Activated naive CD8-positive, alpha-beta T cell treated with anti-CD3 and anti-CD28 coated beads, Interleukin-2, amount 50 U/mL, for 24 hours (primary cell): Measurements from ENCODE around the gene PLEKHG4B.

Experiments used
- ATAC-seq: fragments of 150-1000 bp; cut with Tn5 transposase; one replicate; pipeline ENCODE4 v1.10.0; 2021
- DNase-seq: peaks from one replicate; pipeline ENCODE4 v3.0.0; 2021
- H3K27ac Mint-ChIP-seq: one replicate; pipeline ENCODE4 v1.8.0; 2021; ENCODE audit warnings: mild to moderate bottlenecking, mixed read lengths
- H3K27me3 Mint-ChIP-seq: one replicate; pipeline ENCODE4 v1.8.0; 2021; ENCODE audit warnings: mixed read lengths
- H3K36me3 Mint-ChIP-seq: one replicate; pipeline ENCODE4 v1.8.0; 2021; ENCODE audit warnings: low read depth, mixed read lengths
- H3K4me1 Mint-ChIP-seq: one replicate; pipeline ENCODE4 v1.8.0; 2021; ENCODE audit warnings: mixed read lengths
- H3K4me3 Mint-ChIP-seq: one replicate; pipeline ENCODE4 v1.8.0; 2021; ENCODE audit warnings: mild to moderate bottlenecking, moderate library complexity, mixed read lengths
- H3K9me3 Mint-ChIP-seq: one replicate; pipeline ENCODE4 v1.8.0; 2021; ENCODE audit warnings: mixed read lengths

Gene PLEKHG4B

DNA sequence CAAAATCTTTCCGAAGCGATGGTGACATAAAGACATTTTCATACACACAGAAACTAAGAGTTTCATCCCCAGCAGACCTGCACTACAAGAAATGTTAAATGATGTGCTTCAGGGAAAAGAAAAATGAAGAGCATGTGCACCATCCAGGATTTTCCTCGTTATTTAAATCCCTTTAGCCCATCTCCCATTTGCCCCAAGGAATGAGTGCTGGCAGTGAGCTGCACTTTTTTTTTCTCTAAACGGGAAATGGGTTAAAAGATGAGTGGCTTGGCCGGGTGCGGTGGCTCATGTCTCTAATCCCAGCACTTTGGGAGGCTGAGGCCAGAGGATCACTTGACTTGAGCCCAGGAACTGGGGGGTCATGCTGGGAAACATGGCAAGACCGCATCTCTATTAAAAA lies 92.5 kb downstream of the PLEKHG4B start:
- Mint-ChIP-seq H3K27me3 (peaks cover 7% of the 10 kb centered on the region), H3K4me1 (peaks cover 5% of the 10 kb centered on the region)

DNA sequence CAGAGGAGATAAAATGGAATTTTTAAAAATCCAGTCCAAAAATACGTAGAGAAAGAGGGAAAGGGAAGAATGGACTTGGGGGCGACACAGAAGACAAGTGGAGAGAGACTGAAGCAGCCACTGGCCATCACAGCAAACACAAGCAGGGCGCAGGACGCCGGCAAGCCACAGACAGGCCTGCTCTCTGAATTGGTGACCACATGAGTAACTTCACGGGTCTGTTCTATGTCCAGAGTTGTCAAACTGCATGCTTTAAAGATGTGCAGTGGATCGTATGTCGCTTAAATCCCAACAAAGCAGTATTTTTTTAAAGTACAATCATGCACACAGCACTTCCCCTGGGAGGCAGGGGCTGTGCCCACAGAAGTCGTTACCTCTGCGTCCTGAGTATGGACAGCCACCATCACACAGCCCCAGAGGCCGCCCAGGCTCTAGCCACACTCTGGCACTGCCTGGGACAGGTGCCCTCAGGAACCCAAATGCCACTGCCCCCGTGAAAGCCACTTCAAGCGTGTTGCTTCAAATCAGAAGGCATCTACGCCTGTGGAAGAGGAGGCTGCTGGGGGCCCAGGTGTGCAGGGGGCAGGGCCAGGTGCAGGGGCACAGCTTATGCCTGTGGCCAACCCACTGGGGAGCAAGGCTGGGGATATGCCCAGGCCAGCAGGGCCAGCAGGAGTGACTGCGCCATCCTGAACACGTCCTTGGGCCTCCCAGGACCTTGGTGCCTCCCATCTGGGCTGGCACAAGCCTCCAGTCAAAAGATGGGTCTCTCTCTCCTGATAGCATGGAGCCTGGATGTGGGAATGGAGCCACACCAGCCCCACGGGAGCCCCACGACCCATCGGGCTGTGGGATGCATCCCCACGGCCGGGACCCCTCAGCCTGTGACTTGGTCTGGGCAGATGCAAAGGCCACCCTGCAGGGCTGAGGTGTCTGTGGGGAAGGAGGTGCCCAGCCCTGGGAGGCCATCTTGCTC lies 93.4 kb downstream of the PLEKHG4B start:
- ATAC-seq = no peak
- no peak overlapping the region for H3K27ac Mint-ChIP-seq
- H3K4me1 Mint-ChIP-seq = peaks cover 9% of the 10 kb centered on the region
- no peaks in the 10 kb centered on the region for H3K36me3 Mint-ChIP-seq
- H3K27me3 Mint-ChIP-seq = peaks cover 7% of the 10 kb centered on the region
- DNase-seq = no peak
- H3K9me3 Mint-ChIP-seq = no peaks in the 10 kb centered on the region
- H3K4me3 Mint-ChIP-seq = no peak overlapping the region

More for the DNA sequence above, 92.5 kb downstream of the PLEKHG4B start:
- Mint-ChIP-seq H3K36me3 (no peaks in the 10 kb centered on the region), H3K9me3 (no peaks in the 10 kb centered on the region), H3K4me3 (no peak overlapping the region), H3K27ac (no peak overlapping the region)
- DNase-seq (no peak), ATAC-seq (no peak)

DNA sequence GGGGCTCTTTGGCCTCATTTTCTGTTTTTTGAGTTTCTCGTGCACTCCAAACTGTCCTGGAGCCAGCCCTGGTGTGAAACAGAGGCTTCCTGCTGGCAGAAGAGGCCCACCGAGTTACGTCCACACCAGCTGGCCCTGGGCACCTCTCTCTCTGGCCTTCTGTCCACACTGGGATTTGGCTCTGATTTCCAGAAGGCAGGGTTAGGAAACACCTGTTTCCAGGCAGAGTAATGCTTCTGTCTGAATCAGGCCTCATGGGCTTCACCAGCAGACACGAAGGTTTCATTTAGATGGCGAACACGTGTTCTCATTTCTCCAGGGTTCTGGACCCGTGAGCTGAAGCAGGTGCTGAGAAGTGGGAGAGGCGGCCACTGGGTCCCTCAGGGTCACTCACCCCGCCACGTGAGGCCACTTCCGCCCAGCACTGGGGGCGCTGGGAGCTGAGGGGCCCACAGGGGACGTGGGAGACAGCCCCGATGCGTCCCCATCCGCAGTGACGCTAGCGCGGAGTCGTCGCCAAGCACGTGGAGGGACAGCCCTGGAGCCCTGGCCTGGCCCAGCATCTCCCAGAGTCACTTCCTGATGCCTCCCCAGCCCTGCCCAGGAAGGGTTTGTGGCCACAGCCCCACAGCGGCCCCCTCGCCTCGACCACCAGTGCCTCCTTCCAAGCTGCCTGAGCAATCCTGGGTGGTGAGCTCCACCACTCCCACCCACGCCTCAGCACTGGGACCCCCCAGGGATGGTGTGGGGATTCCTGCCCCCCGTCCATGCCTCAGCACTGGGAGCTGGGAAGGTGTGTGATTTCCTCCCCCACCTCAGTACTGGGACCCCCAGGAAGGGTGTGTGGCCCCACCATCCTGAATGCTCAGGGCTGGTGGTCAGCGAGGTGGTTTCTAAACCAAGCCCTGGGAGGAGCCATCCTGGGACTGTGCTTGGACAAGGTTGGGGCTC lies 94.4 kb downstream of the PLEKHG4B start:
- no peak overlapping the region for H3K27ac Mint-ChIP-seq
- ATAC-seq (no peak), DNase-seq (no peak)
- H3K27me3 Mint-ChIP-seq = peaks cover 7% of the 10 kb centered on the region
- H3K4me3 Mint-ChIP-seq = no peak overlapping the region
- peaks cover 9% of the 10 kb centered on the region for H3K4me1 Mint-ChIP-seq
- no peaks in the 10 kb centered on the region for H3K36me3 Mint-ChIP-seq
- H3K9me3 Mint-ChIP-seq = no peaks in the 10 kb centered on the region

DNA sequence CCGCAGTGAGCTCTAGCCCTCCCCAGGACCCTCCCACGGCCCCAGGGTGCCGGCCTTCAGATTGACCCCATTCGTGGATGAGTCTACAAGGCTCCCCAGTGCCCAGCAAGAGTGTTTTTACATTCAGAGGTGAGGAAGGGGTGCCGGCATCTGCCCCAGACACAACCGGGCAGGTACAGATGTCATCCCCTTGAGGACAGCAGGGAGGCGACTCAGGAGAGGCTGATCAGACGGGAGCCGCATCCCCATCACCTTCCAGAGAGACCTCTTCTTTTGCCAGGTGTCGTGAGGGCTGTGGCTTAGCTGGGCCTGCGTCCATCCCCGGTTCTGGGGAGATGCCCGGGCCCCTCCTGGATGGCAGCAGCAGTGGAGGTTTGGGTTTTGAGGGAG lies 95.1 kb downstream of the PLEKHG4B start:
- H3K4me1 Mint-ChIP-seq = peaks cover 9% of the 10 kb centered on the region
- no peaks in the 10 kb centered on the region for H3K36me3 Mint-ChIP-seq
- ATAC-seq (no peak), DNase-seq (no peak)
- H3K9me3 Mint-ChIP-seq = no peaks in the 10 kb centered on the region
- H3K27ac Mint-ChIP-seq = no peak overlapping the region
- H3K4me3 Mint-ChIP-seq = no peak overlapping the region
- H3K27me3 Mint-ChIP-seq = peaks cover 7% of the 10 kb centered on the region

DNA sequence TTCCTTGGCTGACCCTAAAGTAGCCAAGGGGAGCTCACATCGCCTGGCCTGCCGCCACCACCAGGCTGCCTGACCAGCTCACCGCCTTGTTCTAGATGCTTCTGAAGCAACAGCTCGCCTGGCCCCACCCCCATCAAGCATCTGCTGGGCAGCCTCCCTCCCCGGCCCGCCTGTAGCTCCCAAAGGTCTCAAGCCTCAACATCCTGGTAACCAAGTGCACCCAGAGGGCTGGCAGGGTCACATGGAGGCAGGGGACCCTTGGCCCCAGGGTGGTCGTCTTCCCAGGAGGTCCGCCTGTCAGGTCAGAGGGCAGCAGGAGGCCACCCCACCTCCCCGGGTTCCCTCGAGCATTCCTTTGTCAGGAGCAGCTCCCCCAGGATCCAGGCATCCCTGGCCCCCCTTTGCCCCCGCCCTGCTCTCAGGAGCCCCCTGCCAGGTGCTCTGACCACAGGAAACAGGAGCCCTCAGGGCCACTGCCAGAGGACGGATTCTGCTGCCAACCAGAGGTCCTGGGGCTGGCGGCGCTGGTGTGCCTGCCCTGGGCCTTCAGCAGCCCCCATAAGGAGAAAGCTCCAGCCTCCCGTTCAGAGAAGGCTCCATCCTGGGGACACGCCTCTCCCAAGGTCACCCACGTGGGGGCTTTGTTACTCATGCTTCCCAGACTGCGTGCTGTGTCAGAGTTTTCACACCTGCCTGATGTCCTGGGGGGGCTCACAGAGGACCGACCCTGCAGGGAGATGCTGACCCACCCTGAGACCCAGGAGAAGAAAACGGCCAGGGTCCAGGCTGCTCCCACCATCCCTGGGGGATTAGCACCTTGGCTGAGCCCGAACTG lies 95.9 kb downstream of the PLEKHG4B start:
- DNase-seq (no peak), ATAC-seq (no peak)
- Mint-ChIP-seq H3K4me1 (peaks cover 9% of the 10 kb centered on the region), H3K36me3 (no peaks in the 10 kb centered on the region), H3K27me3 (peaks cover 12% of the 10 kb centered on the region), H3K4me3 (peak overlapping the region; percentile 21), H3K9me3 (no peaks in the 10 kb centered on the region), H3K27ac (no peak overlapping the region)

DNA sequence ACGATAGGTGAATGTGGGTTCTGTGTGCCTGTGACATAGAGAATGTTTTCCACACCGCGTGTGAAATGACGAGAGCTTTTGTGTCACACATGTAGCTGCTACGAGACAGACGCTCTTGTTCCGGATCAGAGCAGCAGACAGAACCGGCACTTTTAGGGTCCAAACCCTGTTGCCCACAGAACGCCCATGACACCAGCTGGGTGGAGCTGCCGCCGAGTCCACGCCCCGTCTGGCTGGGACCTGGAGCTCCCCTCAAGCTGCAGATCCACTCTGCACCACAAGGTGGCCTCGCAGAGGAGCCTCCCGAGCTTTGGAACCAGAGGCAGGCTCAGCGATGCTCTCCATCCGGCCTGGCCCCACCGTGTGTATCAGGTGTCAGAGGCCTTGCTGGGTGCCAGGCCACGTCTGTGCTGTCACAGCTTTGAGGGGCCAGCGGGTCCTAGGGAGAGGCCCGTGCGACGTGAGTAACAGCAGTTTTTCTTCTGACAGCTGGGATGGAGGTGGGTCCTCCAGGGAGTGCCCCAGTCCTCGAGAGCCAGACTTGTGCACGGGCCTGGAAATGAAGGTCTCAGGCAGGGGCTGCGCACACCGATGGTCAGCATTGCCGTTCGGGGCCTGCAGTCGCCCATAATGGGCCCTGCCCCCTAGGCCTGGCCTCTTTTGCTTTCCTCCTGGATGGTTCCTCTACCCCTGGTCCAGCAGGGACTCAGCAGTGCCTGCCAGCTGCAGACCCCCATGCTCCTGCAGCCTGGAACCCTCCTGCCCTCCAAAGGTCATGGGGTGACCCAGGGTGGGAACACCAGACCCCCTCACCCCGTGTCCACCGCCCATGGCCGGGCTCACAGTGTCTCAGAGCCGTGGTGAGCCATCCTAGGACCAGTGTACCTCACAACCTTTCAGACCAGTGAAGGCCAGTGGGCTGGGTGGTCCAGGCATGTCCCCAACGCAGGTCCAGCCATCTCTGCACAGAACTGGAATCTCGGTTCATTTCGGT lies 96.8 kb downstream of the PLEKHG4B start:
- DNase-seq = peak; percentile 90

DNA sequence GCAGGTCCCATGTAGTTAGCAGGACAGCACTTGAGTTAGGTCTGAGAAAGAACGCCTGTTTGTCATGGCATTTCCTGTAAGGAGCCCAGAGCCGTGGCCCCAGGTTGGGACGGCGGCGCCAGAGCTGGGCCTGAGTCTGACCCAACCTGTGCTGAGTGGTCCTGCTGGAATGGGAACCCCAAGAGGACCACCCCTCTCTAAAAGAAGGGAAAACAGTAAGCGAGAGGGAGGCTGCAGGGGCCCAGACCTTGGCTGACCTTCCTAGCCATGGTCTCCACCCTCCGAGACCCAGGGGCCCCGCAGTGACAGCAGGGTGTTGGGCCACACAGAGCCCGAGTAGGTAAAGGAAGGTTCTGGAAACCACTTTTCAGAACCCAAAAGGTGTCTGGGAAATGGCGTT lies 97.5 kb downstream of the PLEKHG4B start:
- no peaks in the 10 kb centered on the region for H3K9me3 Mint-ChIP-seq
- DNase-seq (no peak), ATAC-seq (no peak)
- H3K27ac Mint-ChIP-seq = no peak overlapping the region
- H3K27me3 Mint-ChIP-seq = peaks cover 12% of the 10 kb centered on the region
- H3K36me3 Mint-ChIP-seq = no peaks in the 10 kb centered on the region
- no peak overlapping the region for H3K4me3 Mint-ChIP-seq
- H3K4me1 Mint-ChIP-seq = peaks cover 9% of the 10 kb centered on the region

More for the DNA sequence above, 96.8 kb downstream of the PLEKHG4B start:
- peak; percentile 93 for ATAC-seq
- Mint-ChIP-seq H3K36me3 (no peaks in the 10 kb centered on the region), H3K27ac (no peak overlapping the region), H3K4me3 (peak overlapping the region; percentile 21), H3K4me1 (peaks cover 9% of the 10 kb centered on the region), H3K9me3 (no peaks in the 10 kb centered on the region), H3K27me3 (peaks cover 12% of the 10 kb centered on the region)

DNA sequence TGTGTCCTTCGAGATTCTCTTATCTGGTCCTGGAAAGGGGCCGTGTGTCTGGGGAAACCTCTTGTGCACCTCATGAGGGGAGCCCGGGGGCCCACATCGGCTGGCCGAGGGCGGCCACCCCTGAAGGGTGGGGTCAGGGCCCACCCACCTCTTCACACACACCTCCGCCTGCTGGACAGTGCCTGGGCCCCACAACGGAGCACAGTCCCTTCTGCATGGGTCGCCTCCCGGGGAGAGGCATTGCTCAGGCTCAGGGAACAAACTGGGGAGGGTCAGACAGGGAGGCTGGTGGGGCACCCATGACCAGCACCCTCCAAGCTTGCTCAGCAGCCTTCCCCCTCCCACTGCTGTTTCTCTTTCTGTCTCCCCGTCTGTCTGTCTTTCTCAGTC lies 98.0 kb downstream of the PLEKHG4B start:
- Mint-ChIP-seq H3K27me3 (peaks cover 12% of the 10 kb centered on the region), H3K9me3 (no peaks in the 10 kb centered on the region), H3K27ac (no peak overlapping the region), H3K4me3 (no peak overlapping the region), H3K4me1 (peaks cover 9% of the 10 kb centered on the region), H3K36me3 (no peaks in the 10 kb centered on the region)
- no peak for DNase-seq
- ATAC-seq = no peak

DNA sequence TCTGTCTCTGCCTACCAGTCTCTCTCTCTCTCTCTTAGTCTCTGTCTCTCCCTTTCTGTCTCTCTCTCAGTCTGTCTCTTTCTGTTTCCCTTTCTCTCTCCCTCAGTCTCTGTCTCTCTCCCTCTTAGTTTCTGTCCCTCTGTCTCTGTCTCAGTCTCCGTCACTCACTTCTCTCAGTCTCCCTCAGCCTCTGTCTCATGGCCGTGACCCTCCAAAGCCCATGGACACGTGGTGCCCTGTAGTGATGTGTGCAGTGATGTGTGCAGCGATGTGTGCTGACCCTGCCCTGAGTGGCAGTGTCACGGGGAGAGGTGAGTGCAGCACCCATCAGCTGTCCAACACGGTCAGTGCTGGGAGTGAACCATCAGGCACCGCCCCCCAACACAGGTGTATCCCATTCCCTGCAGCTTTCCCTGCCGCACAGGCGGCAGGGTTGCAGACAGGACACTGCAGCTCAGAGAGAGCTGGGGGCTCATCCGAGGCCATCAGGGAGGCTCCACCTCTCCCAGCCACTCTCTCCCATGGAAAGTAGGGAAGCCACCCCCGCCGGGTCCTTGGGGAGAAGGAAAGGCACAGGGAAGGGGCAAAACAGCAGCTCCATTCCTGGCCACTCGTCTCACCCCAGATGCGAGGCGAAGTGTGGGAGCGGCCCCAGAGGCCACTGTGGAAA lies 98.5 kb downstream of the PLEKHG4B start:
- H3K27ac Mint-ChIP-seq = no peak overlapping the region
- DNase-seq (no peak), ATAC-seq (no peak)
- H3K4me3 Mint-ChIP-seq = no peak overlapping the region
- no peaks in the 10 kb centered on the region for H3K9me3 Mint-ChIP-seq
- H3K4me1 Mint-ChIP-seq = peaks cover 9% of the 10 kb centered on the region
- peaks cover 12% of the 10 kb centered on the region for H3K27me3 Mint-ChIP-seq
- no peaks in the 10 kb centered on the region for H3K36me3 Mint-ChIP-seq

DNA sequence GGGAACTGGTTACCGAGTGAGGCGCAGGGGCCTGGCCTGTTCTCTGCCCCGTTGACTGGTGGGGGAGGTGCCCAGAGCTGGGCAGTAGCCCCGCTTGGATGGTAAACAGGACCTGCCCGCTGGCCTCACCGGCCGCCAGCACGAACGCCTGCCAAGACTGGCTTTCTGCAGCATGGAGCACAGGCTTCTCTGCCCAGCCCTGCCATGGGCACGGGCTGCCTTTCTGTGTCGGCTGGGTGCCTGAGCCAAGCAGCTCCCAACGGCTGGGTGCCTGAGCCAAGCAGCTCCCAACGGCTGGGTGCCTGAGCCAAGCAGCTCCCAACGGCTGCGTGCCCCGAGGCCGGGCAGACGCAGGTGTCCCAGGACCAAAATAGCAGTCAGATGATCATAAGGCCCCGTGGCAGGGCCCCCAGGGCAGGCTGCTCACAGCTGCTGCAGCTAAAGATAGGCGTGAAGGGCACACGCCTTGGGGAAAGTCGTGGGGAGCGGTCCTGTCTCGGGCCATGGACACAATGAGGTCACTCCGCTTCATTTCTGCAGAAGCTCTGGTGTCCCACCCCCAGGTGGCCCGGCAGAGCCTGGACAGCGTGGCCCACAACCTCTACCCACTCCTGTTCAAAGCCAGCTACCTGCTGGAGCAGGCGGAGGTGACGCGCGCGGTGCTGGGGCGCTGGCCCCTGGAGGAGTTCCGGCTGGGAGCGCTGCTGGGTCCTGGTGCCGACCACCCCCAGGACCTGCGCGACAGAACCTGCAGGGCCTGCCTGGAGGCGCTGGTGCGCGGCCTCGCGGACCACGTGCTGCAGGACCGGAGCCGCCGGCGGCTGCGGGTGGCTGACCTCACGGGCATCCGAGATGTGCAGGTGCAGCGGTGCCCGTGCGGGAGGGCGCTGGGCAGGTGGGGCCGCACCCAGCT lies 99.3 kb downstream of the PLEKHG4B start, which contains the start of gene LRRC14B:
Gene LRRC14B, plus strand, starts transcription at position 460 of the 913 bp plus-strand sequence. Its CDS starts 44 bp downstream, at position 504.
- H3K9me3 Mint-ChIP-seq = no peaks in the 10 kb centered on the region
- no peak for DNase-seq
- peaks cover 9% of the 10 kb centered on the region for H3K4me1 Mint-ChIP-seq
- no peak for ATAC-seq
- H3K27ac Mint-ChIP-seq = no peak within 1 kb of the TSS
- peaks cover 12% of the 10 kb centered on the region for H3K27me3 Mint-ChIP-seq
- H3K4me3 Mint-ChIP-seq = no peak within 1 kb of the TSS
- no peaks in the 10 kb centered on the region for H3K36me3 Mint-ChIP-seq

DNA sequence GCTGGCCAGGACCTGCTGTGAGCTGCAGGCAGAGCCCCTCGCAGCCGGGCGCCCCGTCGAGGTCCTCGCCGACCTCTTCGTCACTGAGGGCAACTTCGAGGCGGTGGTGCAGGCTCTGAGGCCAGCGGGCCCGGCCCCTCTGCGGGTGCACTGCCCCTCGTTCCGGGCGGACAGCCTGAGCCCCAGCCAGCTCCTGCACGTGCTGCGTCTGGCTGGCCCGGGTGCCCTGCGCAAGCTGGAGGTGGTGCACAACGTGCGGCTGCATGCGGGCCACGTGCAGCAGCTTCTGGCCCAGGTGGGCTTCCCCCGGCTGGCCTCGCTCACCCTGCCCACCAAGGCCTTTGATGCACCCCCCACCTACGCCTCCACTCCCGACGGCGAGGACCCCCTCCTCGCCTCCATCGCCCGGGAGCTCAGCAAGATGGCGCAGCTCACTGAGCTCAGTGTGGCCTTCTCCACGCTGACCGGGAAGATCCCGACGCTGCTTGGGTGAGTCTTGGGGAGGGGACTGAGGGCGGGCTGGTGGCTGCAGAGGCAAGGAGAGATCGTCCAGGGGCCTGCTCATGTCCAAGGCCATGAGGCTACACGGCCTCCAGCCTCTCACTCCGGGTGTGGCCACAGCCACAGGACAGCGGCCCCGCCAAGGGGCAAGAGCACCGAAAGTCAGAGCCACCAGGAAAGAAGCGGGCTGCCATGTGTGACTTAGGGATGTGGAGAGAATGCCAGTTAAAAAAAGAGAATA lies 100.2 kb downstream of the PLEKHG4B start:
- DNase-seq (no peak), ATAC-seq (no peak)
- no peaks in the 10 kb centered on the region for H3K9me3 Mint-ChIP-seq
- no peak overlapping the region for H3K27ac Mint-ChIP-seq
- H3K4me1 Mint-ChIP-seq = peaks cover 9% of the 10 kb centered on the region
- H3K36me3 Mint-ChIP-seq = no peaks in the 10 kb centered on the region
- peaks cover 12% of the 10 kb centered on the region for H3K27me3 Mint-ChIP-seq
- H3K4me3 Mint-ChIP-seq = no peak overlapping the region
